GM10266 (cell line): ENCODE data around the gene KIRREL3.

Source experiments
- DNase-seq: peaks from one replicate; pipeline ENCODE4 v3.0.0; 2012; ENCODE audit errors: extremely low spot score
- TF ChIP-seq, protein P1 (sequence below): IDR thresholded peaks from 2 replicates; pipeline ENCODE4 v1.5.1; 2012; ENCODE audit warnings: mild to moderate bottlenecking, low read depth; ENCODE audit not compliant: control insufficient read depth, insufficient read depth; ENCODE audit errors: missing control alignments

Gene KIRREL3

DNA sequence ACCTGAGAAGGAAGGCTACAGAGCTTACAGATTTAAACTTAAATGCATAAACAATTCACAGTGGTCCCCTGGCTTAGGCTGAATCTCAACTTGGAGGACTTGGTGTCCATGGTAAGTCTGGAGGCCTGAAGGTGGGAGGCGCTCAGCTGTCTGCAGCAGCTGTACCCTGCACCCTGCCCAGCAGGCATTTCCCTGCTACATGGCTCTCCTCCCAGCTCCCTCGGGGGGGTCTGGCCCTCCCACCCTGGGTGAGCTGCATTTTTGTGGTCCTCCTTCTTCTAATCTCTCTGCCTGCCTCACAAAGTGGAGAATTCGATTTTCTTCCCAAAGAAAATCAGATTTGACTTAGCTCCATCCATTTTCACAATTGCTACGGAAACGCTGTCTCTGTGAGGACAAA is 273.2 kb downstream of the KIRREL3 start:
- TF ChIP-seq, protein P1, sequence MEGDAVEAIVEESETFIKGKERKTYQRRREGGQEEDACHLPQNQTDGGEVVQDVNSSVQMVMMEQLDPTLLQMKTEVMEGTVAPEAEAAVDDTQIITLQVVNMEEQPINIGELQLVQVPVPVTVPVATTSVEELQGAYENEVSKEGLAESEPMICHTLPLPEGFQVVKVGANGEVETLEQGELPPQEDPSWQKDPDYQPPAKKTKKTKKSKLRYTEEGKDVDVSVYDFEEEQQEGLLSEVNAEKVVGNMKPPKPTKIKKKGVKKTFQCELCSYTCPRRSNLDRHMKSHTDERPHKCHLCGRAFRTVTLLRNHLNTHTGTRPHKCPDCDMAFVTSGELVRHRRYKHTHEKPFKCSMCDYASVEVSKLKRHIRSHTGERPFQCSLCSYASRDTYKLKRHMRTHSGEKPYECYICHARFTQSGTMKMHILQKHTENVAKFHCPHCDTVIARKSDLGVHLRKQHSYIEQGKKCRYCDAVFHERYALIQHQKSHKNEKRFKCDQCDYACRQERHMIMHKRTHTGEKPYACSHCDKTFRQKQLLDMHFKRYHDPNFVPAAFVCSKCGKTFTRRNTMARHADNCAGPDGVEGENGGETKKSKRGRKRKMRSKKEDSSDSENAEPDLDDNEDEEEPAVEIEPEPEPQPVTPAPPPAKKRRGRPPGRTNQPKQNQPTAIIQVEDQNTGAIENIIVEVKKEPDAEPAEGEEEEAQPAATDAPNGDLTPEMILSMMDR, result no peak
- no peak for DNase-seq

DNA sequence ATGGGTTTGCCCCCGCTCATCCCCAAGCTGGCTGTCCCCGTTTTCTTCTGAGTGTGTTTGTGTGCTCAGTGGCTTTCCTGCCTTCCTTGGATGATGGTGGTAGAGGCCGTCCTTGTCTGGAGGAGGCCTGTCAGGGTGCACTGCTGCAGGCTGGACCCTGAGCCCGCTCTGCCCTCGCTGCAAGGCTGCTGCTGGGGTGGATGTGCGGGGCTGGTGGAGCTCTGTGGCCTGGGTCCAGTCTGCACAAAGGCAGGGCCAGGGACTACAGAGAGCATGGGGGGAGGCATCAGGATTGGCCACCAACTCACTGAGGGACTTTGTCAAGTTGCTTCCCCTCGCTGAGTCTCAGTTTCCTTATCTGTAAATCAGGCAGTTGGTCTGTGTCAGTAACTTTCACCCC is 275.0 kb downstream of the KIRREL3 start:
- TF ChIP-seq, protein P1, result no peak
- no peak for DNase-seq

DNA sequence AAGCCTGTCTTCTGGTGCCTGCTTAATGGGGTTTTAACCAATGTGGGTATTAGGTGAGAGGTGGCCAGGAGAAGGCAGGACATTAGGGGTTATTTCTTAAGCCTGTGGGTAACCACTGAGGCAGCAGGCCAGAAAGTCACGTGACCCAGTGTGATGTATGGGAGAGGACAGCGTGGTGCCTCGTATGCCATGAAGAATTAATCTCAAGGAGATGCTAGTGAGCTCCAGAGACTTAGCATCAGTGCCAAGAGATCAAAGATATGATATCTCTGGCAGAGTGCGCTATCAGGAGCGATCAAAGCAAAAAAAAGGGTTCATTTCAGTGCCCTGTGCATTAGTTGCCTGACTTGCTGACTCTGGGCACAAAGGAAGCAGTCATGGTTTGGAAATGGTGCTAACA is 275.5 kb downstream of the KIRREL3 start:
- TF ChIP-seq, protein P1, result no peak
- DNase-seq, result no peak

DNA sequence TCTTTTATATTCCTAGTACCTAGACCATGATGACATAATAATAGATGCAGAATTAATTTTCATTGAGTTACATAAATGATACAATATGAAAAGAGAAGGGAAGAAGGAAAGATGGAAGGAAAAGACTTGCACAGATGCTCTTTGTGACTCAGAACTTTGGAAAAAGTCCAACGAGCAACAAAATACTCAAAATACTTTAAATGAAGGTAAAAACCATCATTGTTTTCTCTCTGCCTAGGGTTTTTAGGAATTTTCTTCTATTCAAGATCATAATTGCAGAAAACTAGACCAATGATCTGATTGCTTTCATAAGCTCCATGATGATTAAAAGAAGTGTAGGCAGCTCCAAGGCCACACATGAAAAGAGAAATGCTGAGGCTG is 276.9 kb downstream of the KIRREL3 start:
- no peak for DNase-seq
- TF ChIP-seq, protein P1, result no peak

DNA sequence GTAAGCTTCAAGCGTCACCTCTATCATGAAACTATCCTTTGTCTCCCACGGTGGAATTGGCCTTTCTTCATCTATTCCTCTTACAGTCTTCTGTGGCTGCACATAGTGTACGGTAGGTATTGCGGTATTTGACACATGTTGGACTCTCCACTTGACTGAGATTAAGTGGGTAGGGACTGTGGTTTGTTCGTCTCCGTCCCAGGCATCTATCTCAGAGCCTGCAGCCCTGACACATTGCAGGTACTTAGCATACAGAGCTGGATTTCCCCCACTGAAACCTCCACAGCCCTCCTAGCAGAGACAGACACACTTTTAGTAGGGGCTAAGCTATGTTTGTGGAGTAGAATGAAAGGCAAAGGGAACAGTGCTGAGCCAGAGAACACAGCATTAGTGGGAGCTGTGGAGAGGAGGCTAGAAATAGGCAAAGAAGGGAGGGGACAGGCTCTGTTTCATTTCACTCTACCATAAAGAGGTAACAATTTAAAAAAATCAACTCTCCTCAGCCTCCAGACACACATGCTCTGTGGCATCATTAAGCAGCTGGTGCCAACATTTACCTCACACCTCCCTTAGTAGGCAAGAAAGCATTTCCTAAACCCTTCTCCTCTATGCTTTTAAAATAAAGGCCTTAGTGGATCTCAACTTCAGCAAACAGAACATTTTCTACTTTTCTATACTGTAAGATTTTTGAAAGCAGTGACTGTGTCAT is 277.5 kb downstream of the KIRREL3 start:
- DNase-seq, result no peak
- TF ChIP-seq, protein P1, result no peak

DNA sequence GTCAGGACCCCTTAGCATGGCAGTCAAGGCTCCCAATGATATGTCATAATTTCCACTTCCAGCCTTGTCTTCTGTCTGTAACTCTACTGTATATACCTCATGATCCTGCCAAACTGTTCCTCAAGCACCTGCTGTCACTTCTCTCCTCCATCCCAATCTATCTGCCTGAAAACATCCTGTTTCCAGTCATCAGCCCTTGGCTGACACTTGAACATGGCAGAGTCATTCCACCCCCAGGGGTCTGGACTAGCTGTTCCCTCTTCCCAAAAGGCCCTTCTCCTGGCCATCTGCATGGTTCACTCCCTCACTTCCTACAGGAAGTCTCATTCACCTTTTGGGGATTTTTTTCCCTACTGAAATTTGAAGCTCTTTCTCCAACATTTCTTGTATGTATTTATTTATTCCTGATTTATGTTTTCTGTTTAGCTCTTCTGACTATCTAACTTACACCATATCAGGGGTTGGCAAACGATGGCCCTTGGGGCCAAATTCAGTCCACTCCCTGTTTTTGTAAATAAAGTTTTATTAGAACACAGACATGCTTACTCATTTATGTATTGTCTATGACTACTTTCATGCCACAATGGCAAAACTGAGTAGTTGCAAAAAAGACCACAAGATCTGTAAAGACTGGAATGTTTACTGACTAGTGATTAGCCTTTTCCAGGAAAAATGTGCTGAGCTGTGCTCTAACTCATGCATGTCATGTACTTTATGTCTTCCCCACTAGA is 278.4 kb downstream of the KIRREL3 start:
- TF ChIP-seq, protein P1, result no peak
- no peak for DNase-seq
